ENCODE results near the gene ITPKA. TPM values are rescaled to one million over a fixed set of nuclear protein-coding genes. Genes with fewer than 3 reads are reported as not detected.

ITPKA gene
- total RNA-seq, result 0.32 and 0.85 TPM in 2 replicates

DNA sequence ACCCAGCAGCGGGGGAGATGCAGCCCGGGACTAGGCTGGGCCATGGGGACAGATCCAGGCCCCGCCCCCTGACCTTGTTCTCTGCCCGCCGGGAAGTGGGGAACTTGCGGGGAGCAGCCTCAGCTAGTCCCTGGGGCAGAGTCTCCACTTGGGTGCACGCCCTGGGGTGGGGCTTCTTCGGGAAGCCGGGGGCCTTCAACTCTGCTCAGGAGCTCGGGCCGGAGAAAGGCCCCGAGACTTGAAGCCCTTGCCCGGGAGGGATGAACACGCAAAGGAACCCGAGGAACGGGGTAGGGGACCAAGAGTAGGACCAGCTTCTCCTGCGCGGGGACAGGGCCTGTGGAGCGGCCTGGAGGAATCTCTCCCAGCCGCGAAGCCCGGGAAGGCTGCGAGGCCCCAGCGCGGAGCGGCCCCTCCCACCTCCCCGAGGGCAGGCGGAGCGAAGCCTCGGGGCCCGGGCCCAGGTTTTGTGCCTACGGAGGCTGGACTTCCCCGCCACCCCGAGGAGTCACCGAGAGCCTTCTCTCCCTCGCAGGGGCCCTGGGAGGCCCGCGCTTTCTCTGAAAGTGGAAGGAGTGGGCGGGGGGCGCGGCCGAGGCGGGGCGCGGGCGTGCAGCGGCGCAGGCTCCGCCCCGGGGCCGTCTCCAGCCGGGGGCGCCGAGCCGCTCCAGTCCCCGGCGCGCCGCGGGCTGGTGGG is at the start of gene ITPKA:
Gene ITPKA, plus strand, starts transcription at position 670 of the 697 bp plus-strand sequence. CDS start 54 bp downstream, outside the sequence.

DNA sequence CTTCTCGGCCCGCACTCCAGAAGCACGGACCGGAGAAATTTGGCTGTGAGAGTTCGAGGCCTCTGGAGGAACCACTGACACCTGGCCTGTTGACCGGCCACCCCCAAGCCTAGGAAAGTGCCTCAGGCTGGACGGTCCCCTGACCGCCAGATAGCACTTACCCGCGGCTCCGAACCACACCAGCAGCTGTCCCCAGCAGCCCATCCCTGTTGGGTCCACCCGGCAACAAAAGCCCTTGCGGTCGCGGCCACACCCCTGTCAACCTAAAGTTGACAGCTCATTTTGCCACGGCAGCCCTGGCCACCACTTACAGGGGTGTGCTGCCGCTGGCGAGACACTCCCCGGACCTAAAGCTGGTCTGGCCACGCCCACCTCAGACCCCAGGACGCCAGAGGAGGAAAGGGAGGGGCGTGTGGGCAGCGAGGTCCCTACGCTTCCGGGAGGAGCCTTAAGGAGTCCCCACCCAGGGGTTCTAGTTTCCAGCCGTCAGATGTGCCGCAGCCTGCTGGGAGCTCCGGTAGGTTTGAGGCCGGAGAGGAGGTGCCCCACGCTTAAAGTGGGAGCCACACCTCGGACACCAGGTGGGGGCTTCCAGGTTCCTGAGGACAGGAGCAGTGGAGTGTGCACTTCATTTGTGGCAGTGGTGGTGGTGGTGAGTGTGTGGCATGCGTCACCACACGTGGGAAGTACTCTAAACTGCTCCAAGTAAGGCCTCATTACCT is 20.0 kb downstream of the ITPKA start, which contains the start of gene LTK:
Gene LTK, minus strand, starts transcription at position 322 of the 722 bp plus-strand sequence. Its CDS starts 118 bp downstream, at position 204.

Small RNAs within 50 kb of the gene (small RNA-seq; reads per million reads assigned to genes)
- not detected for gene RNU6-1169P

Other genes with a start within 250 kb of the ITPKA start
- 0.36 and 0.65 TPM in 2 replicates for gene OIP5, start 161.3 kb upstream of the ITPKA start, total RNA-seq
- gene NUSAP1, start 161.0 kb upstream of the ITPKA start, total RNA-seq, result 10.8 and 11.2 TPM in 2 replicates
- 17.2 and 22.2 TPM in 2 replicates for gene NDUFAF1, start 91.4 kb upstream of the ITPKA start, total RNA-seq
- 26.8 and 29.1 TPM in 2 replicates for gene RTF1, start 76.8 kb upstream of the ITPKA start, total RNA-seq
- 0.12 and 0.32 TPM in 2 replicates for gene LTK, start 20.0 kb downstream of the ITPKA start, total RNA-seq
- 15.7 and 17.0 TPM in 2 replicates for gene RPAP1, start 50.4 kb downstream of the ITPKA start, total RNA-seq
- gene TYRO3, start 65.3 kb downstream of the ITPKA start, total RNA-seq, result 5.2 and 6.5 TPM in 2 replicates
- gene MGA, start 166.5 kb downstream of the ITPKA start, total RNA-seq, result 32.5 and 36.5 TPM in 2 replicates

All from hair follicle dermal papilla cell (primary cell).